PC-3 (cell line): Measurements from ENCODE around the gene PDXK. TPM values are rescaled to one million over a fixed set of nuclear protein-coding genes. Genes with fewer than 3 reads are reported as not detected.

Source experiments
- ATAC-seq: fragments of 200-7000 bp; cut with Tn5 transposase; 2 replicates; pipeline ENCODE4 v1.9.1; 2020; ENCODE audit warnings: mild to moderate bottlenecking, moderate library complexity
- BruUV-seq: library from RNA; stranded (reverse); fragments of 400-500 nt; replicated peaks from 2 replicates; lab custom pipeline; 2021; lab: Mats Ljungman, UMichigan
- CTCF ChIA-PET: fragments of 300-600 bp; sonication (Branson Sonifier 250); formaldehyde crosslinking; loops from one replicate; lab custom pipeline; 2022; ENCODE audit warnings: antibody characterized with exemption; lab: Charles Lee
- POLR2A ChIA-PET: fragments of 300-600 bp; sonication (Branson Sonifier 250); formaldehyde crosslinking; loops from one replicate; lab custom pipeline; 2022; ENCODE audit warnings: antibody characterized with exemption; ENCODE audit not compliant: unreplicated experiment; lab: Charles Lee
- DNase-seq: peaks from one replicate; pipeline ENCODE4 v3.0.0-alpha.2; 2015
- H2AFZ ChIP-seq: fragments of 300-600 bp; sonication (generic); 2 replicates; pipeline ENCODE4 v1.6.0; 2016; ENCODE audit warnings: antibody characterized with exemption, low read length
- H3F3A ChIP-seq: fragments of 300-600 bp; sonication (generic); one replicate; pipeline ENCODE4 v1.6.0; 2017; ENCODE audit warnings: antibody characterized with exemption, low read length, control low read depth, mild to moderate bottlenecking; ENCODE audit not compliant: unreplicated experiment
- H3K27ac ChIP-seq: fragments of 300-600 bp; sonication (generic); 2 replicates; pipeline ENCODE4 v1.5.1; 2016; ENCODE audit warnings: mild to moderate bottlenecking, low read length
- H3K27me3 ChIP-seq: fragments of 300-600 bp; sonication (generic); 2 replicates; pipeline ENCODE4 v1.6.1; 2016; ENCODE audit warnings: low read length, mixed read lengths
- H3K36me3 ChIP-seq: fragments of 300-600 bp; sonication (generic); 2 replicates; pipeline ENCODE4 v1.6.1; 2016; ENCODE audit warnings: low read depth, mixed run types, low read length, mixed read lengths
- H3K4me1 ChIP-seq: fragments of 300-600 bp; sonication (generic); 2 replicates; pipeline ENCODE4 v1.5.1; 2016; ENCODE audit warnings: low read length; ENCODE audit not compliant: insufficient read depth
- H3K4me2 ChIP-seq: fragments of 300-600 bp; sonication (generic); 2 replicates; pipeline ENCODE4 v1.6.0; 2016; ENCODE audit warnings: low read length
- H3K4me3 ChIP-seq: fragments of 300-600 bp; sonication (generic); 2 replicates; pipeline ENCODE4 v1.5.1; 2016; ENCODE audit warnings: mild to moderate bottlenecking, low read length, mixed read lengths
- H3K79me2 ChIP-seq: fragments of 300-600 bp; sonication (generic); 2 replicates; pipeline ENCODE4 v1.6.1; 2017; ENCODE audit warnings: low read length, mixed read lengths
- H3K9ac ChIP-seq: fragments of 300-600 bp; sonication (generic); 2 replicates; pipeline ENCODE4 v1.6.0; 2016; ENCODE audit warnings: mild to moderate bottlenecking, low read length
- H3K9me2 ChIP-seq: fragments of 300-600 bp; sonication (generic); replicated peaks from 2 replicates; pipeline ENCODE4 v1.6.1; 2016; ENCODE audit warnings: mixed run types, low read length, mixed read lengths
- H3K9me3 ChIP-seq: fragments of 300-600 bp; sonication (generic); 2 replicates; pipeline ENCODE4 v1.6.1; 2016; ENCODE audit warnings: low read length, mixed read lengths
- H4K20me1 ChIP-seq: fragments of 300-600 bp; sonication (generic); 2 replicates; pipeline ENCODE4 v1.6.1; 2016; ENCODE audit warnings: low read length, mixed read lengths
- CTCF ChIP-seq: fragments of 300-600 bp; sonication (generic); conservative IDR thresholded peaks from 2 replicates; pipeline ENCODE4 v1.5.1; 2017; ENCODE audit warnings: antibody characterized with exemption, low read depth, mild to moderate bottlenecking, low read length
- EZH2 ChIP-seq: fragments of 300-600 bp; sonication (generic); IDR thresholded peaks from one replicate; pipeline ENCODE4 v1.6.1; 2017; ENCODE audit warnings: antibody characterized with exemption, mild to moderate bottlenecking, low read length; ENCODE audit not compliant: unreplicated experiment
- EZH2phosphoT487 ChIP-seq: fragments of 300-600 bp; sonication (generic); IDR thresholded peaks from 2 replicates; pipeline ENCODE4 v1.6.1; 2018; ENCODE audit warnings: mild to moderate bottlenecking, antibody characterized with exemption, low read length, borderline replicate concordance
- intact Hi-C: fragments of 100-400 bp; cut with micrococcal nuclease; formaldehyde crosslinking; loops from 2 replicates; pipeline ENCODE4 v1.9.0; 2023
- total RNA-seq: library from RNA; depleted of rRNA; stranded (reverse); fragments of >200 nt; gene quantifications from 2 replicates; pipeline ENCODE4 v1.2.3, GENCODE V29; 2014

Gene PDXK
- total RNA-seq, 1 experiment from 2014 or later: 464 TPM

GRCh38 chr21:43803558-43804300 lies 84.8 kb downstream of the PDXK start:
- no peak for ATAC-seq
- CTCF ChIA-PET: no interaction called here

GRCh38 chr21:43805275-43805800 lies 86.4 kb downstream of the PDXK start:
- intact Hi-C loops: no loop called here
- no peak for ATAC-seq
- Histone ChIP-seq H3K36me3 (peaks cover 31% of the 10 kb centered on the region), H3K79me2 (no peaks in the 10 kb centered on the region), H3K4me2 (no peak overlapping the region), H3K9ac (no peak overlapping the region), H2AFZ (no peak overlapping the region), H3F3A (no peaks in the 10 kb centered on the region), H4K20me1 (0 out of 2 replicates have a peak, but pooled peaks cover 3% of the 10 kb centered on the region), H3K9me3 (no peaks in the 10 kb centered on the region), H3K4me3 (no peak overlapping the region), H3K27ac (no peak overlapping the region), H3K4me1 (no peaks in the 10 kb centered on the region), H3K9me2 (no peaks in the 10 kb centered on the region), H3K27me3 (no peaks in the 10 kb centered on the region)
- no peak for DNase-seq
- TF ChIP-seq EZH2: no peak
- TF ChIP-seq CTCF: no peak
- no peak for TF ChIP-seq EZH2phosphoT487
- ChIA-PET POLR2A (no interaction called here), CTCF (no interaction called here)
- no TSS peak for BruUV-seq

More at GRCh38 chr21:43803558-43804300, 84.8 kb downstream of the PDXK start:
- Histone ChIP-seq H3K4me3 (no peak overlapping the region), H3K27ac (no peak overlapping the region), H3K9ac (no peak overlapping the region), H3F3A (no peaks in the 10 kb centered on the region), H3K4me1 (no peaks in the 10 kb centered on the region), H2AFZ (no peak overlapping the region), H3K9me3 (no peaks in the 10 kb centered on the region), H3K36me3 (peaks cover 44% of the 10 kb centered on the region), H3K9me2 (no peaks in the 10 kb centered on the region), H3K79me2 (no peaks in the 10 kb centered on the region), H4K20me1 (0 out of 2 replicates have a peak, but pooled peaks cover 3% of the 10 kb centered on the region), H3K4me2 (no peak overlapping the region), H3K27me3 (no peaks in the 10 kb centered on the region)
- BruUV-seq: TSS peak; percentile 15
- DNase-seq: no peak
- POLR2A ChIA-PET: no interaction called here
- TF ChIP-seq CTCF: no peak
- TF ChIP-seq EZH2: no peak
- TF ChIP-seq EZH2phosphoT487: no peak
- intact Hi-C loops: no loop called here
